ENCODE data around the gene XXYLT1.
A peak's percentile ranks its signal among the peaks of the same experiment; 100 is the strongest.
"Not testable (repeated sequence)": the region's sequence is repeated elsewhere in the genome, so short reads cannot be mapped to it uniquely, and the experiment has no call there.

Gene XXYLT1

DNA sequence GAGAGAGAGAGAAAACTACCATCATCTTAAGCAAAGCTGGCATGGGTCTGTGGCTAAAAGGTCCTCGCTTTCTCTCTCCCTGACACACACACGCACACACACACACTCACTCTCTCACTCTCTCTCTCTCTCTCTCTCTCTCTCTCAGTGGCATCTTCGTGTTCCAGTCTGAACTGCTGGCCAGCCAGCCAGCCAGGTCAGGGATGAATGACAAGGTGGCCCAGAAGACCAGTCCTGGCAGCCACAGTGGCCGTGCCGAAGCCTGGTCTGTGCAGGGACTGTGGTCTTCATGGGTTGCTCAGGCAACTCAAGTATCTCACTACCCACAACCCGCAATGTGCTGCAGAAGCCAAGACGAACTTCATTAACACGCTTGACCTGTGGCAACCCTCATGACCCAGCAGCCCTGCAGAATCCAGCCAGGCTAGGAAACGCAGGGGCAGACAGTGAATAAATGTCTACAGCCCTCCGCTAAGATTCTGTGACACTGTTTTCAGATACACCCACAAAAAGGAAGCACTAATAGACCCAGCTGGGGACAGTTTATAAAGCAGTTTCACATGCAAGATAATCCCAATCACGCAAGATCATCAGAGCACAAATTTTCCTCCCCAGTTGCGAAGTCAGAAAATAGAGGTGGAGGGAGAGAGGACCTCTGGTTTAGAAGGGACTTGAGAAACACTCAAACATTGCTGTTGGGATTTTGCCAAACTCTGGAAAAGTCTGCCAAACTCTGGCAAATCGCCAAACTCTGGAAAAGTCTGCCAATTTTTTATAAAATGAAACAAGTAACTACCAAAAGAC lies 66.4 kb downstream of the XXYLT1 start:
- no peak for DNase-seq

DNA sequence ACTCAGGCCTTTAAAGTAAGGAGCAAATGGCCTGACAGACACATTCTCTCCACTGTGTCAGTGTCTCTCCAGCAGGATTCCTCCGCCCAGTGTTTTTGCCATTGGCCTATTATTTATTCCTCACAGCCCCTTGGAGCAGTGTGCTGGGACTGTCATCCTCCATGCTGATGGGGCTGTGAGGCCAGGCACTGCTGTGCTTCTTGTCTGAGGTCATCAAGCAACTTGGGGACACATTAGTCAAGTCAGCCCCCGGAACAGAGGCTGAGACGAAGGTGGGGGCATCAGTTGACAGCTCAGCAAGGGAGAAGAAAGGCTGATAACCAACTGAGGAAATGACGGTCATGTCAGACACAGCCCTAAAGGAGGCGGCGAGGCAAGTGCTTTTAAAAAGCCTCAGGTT lies 67.4 kb downstream of the XXYLT1 start:
- no peak for DNase-seq

DNA sequence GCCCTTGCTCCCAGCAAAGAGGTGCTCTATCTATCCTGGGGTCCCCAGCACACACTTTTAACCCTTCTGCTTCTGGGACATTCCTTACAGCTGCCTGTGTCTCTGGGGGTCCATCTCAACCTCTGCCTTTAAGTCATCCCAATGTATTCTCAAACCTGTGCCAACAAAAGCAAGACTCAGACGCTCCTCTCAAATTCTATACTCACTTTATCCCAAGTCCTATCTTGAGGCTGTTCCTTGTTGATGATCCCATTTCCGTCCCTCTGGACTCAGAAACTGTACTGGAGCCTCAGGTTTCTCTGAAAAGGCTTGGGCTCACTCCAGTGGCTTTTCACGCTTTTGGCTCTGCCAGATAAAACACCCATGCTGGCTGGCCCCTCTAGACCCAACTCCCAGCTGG lies 69.7 kb downstream of the XXYLT1 start:
- no peak for DNase-seq

DNA sequence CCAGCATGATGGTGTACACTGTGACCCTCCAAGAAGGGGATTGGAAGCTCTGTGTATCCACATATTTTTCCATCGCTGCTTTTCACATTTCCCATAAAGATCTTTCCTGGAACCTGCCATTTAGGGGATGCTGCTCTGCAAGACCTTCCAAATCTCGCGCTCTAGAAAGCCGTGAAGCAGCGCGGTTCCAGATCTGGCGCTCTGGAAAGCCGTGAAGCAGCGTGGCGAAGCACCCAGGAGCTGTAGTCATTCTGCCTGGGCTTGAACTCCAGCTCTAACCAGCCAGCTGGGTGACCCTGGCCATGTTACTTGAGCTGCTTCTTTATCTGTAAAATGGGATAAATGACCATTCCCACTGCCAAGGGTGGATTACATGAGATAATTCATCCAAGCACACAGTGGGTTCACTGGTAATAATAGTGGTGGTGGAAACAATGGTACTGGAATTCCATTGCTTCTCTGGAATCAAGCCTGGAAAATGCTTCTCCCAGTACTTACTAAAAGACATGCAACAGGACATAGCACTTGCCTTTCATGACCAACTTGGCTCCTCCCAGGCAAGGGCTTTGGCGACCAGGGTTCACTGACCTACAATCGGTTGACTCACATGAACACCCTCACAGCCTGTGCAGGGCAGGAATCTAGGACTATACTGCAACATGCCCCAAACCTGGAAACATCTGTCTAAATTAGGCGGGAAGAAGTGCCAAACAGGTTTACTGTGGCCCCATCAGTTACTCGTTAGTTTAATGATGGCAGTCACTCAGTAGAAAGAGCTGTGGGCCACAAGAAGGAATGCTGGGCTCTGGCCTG lies 70.7 kb downstream of the XXYLT1 start:
- DNase-seq, result no peak

DNA sequence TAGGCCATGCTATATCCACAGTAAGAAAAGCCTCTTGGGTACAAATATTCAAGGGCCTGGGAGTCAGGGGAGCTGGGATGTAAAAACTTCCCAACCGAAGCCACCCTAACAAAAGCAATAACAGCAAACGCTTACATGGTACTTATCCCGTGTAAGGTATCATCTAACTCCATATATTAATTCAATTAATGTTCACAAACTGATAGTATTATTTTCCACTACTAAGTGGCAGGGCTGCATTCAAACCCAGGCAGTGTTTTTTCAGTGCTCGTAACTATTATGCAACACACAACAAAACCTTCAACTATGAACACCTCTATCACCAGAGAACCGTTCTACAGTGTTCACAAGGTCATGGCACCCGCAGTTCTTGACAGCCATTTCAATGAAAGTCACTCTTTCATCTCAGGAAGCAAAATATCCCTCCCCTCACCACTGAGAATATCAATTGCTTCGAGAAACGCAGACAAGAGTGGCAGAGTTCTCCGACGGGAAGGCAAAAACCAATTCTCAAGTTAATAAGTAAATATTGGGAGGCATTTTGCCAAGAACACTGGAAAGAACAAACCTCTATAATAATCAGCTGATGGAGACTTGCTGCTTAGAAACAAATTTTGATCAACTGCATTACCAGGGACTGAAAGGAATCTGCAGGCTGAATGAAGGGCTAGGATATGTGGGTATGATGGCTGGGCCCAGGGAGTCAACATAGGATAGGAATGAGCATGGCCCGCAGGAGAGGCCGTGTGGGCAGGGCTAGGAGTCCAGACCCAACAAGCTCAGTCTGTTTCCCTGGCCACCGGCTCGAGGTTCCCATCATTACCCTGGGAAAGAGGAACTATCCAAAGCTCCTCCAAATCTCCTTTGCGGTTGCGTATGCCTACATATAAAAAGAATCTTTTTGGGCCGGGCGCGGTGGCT lies 72.3 kb downstream of the XXYLT1 start:
- DNase-seq, result no peak

DNA sequence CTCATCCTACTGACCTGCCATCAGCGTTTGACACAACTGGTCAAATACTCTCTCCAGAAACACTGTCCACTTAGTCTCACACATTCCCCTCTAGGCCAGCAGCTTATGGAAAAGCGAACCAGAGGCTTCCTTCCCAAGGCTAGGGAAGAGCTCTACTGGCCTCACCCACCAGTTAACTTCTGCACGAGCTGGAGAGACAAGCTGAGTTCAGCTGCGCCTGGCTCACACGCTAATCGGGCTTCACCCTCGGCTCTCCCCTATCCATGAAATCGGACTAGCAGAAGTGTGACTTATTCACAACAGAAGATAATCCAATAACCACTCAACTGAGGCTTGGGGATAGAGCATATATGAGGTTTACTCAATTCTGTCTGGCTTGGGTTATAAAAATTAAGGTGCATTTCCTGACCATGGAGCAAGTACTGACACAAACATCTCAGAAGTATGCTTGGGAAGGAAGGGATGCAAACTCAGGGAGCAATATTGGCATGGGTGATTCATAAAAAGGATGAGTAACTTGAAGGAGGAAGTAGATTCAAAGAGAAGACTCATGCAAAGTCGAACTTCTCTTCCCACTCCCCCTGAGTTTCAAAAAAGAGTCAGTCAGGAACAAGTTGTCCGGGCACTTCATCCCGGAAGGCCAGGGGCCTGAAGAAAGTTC lies 73.1 kb downstream of the XXYLT1 start:
- no peak for DNase-seq

DNA sequence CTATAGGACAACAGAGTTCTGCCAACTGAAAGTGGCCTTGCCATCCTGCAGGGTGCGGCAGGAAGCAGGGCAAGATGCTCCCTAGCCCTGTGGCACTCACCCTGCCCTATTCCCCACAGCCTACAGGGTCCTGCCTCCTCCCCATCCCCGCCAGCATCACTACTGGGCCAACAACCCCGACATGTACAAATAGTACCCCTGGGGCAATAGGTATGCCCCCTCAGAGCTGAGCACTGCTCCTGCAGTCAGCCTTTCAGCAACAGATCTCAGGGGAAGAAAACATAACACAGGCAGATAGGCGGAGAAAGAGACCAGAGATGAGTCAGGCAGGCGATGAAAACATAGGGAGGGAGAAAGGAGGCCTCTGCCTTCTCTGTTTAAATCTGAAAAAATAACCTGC lies 74.7 kb downstream of the XXYLT1 start:
- DNase-seq, result peak; percentile 48

DNA sequence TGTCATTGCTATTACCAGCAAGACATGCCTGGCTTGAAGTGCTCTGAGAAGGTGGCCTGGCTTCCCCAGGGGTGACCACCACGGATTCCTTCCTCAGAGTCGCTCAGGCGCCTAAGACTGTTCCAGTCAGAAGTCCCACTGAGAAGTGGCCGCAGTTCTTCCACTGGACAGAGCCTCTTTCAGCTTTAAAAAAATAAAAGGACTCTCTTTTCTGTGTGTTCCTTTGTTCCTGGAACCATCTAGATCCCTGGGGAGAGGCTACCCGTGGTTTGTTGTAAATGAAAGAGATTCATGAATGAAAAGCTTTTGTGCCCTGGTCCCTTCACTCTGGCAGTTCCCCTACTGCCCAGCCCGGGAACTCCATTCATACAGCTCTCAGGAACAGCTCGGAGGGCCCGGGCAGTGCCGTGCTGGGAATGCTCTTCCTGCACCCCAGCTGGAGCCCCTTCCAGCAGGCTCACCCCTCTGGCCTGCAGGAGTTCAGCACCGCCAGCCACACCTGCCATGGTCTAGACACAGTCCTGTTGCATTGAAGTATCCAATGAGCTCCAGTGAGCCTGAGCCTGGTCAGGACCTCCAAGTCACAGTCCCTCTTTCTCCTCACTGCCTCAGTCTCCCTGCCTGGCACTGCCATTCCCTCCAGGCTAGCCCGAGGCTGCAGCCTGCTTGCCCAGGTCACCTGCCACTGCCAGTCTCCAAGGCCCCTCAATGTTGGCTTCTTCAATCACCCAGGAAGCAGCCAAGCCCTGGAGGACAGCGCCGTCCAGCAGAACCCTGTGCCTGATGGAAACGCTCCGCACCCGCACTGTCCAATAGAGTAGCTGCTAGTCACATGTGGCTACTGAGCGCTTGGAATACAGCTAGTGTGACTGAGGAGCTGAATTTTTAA lies 75.4 kb downstream of the XXYLT1 start:
- DNase-seq, result no peak

DNA sequence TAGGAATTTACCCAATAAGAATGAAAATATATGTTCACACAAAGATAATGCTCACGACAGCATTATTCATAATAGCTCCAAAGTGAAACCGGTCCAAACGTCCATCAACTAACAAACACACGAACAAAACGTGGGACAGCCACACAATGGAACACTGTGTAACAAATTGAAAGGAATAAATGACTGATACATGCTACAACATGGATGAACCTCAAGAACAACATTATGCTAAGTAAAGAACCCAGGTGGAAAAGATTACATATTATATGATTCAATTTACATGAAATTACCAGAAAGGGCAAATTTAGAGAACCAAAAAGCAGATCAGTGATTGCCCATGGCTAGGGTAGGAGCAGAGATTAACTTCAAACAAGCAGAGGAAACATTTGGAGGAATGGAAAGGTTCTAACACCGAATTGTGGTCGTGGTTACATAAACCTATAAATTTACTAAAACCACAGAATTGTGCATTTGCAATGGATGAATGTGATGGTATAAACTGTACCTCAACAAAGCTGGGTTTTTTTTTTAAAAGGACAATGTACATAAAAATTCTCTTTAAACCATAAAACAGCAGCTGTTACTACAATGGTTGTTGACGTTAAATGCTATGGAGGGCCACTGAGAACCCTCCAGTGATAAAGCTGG lies 76.3 kb downstream of the XXYLT1 start:
- DNase-seq, result no peak

DNA sequence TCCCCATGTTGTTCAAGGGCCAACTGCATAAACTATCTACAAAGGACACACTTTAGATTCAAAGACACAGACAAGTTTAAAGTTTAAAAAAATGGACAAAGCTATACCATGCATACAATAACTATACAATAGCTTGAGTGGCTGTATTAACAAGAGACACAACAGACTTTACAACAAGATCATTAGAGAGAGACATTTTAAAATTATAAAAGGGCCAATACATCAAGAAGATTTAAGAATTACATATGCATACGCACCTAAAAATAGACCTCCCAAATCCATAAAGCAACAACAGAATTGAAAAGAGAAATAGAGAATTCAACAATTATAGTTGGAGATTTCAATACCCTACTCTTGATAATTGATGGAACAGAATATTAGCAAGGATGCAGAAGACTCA lies 79.4 kb downstream of the XXYLT1 start:
- no peak for DNase-seq

DNA sequence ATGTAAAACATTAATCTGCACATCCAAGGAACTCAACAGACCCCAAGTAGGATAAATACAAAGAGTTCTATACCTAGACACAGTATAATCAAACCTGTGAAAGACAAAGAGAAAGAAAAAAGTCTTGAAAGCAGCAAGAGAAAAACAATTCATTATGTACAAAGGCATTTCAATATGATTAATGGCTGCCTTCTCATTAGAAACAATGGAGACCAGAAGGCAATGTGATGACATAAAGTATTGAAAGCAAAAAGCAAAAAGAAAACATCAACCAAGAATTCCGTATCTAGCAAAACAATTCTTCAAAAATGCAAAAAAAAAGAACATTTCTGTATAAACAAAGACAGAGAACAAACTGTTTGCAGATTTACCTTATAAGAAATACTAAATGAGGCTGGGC lies 81.1 kb downstream of the XXYLT1 start:
- no peak for DNase-seq

DNA sequence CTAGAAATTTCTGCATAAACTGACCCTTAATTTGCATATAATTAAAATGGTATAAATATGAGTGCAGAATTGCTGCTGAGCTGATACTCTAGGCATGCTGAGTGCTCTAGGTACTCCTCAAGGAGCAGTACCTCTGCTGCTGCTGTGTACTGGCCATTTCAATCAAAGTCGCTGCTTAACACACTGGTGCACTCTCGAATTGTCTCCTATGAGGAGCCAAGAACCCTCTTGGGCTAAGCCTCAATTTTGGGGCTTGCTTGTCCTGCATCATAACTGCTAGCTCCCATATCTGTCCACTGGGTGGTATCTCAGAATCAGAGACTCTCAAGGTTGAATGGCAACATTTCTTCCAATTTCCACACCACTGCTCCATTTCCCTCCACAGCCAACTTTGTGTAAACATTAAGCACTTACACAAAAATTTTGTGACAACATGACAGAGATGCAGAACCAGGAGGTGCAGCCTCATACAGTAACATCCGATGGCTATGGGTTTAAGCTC lies 82.5 kb downstream of the XXYLT1 start:
- no peak for DNase-seq

DNA sequence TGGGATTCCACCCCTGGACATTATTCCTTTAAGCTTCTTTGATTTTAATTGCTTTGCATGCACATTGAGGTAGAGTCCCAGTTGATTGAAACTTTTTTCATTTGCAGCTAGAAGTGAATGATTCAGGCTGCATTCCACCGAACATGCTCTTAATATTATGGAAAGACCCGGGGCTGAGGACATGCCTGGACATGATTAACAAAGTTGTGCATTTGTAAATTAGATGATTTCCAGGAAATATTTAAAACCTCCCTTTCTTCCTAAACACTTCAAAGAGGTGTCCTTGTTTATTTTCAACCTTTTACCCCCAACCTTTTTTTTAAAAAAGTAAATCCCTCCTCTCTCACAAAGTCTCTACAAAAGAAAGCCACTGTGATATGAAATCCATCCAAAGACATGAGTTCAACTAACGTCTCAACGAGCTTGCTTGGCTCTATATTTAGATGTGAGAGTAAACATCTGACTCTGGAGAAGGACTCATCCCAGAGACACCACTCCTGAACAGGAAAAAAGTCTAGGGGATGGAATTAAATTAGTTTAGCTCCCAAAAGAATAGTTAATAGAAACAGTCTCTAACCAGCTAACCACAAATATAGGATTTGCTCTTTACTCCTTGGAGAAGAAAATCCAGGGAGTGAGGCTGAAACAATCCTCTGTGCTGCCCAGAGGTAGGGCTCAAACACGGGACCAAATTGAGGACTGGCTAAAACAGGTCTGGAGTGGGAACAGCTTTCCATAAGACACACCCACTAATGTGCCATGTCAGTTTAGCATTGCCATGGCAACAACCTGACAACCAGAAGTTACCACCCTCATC lies 83.1 kb downstream of the XXYLT1 start:
- DNase-seq, result no peak

DNA sequence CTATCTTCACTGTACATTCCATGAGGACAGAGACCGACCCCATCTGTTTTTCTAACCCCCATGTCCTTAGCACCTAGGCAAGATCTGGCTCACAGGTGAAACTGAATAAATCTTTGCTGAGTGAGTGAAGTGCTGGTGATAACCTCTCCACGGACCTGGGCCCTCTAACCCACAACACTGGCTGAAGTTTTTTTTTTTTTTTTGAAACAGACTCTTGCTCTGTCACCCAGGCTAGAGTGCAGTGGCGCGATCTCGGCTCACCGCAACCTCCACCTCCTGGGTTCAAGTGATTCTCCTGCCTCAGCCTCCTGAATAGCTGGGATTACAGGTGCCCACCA lies 84.3 kb downstream of the XXYLT1 start:
- not testable (repeated sequence) for DNase-seq

DNA sequence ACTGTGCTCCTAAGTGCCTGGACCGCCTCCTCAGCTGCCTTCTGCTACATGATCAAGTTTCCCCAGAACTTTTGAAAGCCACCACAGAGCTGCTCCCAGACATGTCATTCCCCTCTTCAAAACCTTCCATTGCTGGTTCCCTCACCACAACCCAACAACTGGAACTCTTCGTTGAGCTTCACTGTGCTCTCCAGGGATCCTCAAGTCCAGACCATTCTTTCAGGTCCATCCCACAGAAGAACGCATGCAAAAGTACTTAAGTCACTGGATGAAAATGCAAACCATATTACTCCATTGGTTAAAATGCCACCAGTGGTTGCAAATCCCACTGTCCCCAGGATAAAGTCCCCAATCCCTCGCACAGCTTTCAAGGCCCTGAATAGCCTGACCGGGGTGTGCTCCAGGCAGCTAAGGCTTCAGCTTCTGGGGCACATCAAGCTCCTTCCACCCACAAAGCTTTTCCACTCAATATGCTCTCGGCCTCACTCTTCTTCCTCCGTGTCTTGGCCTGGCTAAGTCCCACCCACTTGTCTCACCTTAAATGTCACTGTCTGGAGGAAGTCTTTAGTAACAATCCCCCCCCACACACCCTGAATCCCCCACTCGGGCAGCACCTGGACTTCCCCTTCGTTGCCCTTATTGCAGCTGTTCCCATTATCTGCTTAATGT lies 84.8 kb downstream of the XXYLT1 start:
- DNase-seq, result no peak

DNA sequence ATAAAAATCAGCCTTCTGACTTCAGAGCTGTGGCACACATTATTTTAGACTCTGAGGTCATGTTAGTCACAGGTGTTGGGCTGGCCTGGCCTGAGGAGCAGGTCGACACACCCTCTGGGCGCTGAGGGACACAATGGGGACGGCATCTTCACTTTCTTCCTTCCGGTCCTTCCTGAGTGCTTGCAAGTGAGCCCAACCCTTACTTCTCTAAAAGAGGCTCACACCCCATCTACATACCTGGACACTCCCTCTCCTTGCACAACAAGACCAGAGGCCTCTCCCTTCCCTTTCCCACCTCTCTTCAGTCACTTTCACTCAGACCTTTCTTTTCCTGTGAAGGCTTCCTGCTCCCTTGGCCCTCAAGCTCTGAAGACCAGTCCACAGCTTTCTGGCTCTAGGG lies 85.4 kb downstream of the XXYLT1 start:
- no peak for DNase-seq

DNA sequence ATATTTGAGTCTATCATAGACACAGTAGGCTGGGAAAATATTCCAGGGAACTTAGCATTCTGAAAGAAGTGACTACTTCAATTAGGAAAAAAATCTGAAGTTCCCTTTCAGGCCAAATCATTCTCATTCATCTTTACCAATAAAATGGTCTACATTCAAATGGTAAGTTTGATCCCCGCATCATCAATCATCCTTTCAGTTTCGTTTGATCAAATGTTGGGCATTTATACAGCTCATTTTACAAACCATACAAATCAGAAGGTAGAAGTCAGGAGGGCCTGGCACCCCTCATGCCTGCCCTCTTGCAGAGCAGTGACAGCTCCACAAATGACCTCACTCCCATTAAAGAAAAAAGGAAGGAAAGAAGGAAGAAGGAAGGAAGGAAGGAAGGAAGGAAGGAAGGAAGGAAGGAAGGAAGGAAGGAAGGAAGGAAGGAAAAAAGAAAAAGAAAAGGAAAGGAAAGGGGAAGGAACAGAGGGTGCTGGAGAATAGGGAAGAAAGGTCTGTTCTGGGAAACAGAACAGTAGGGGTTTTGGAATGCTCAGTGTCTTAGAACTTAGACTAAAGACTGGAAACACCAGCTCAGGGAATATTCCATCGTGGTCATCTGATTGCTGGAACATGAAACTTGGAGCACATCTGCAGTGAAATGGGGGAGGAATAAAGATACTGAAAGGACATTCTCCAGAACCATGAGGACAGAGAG lies 86.1 kb downstream of the XXYLT1 start:
- DNase-seq, result no peak

DNA sequence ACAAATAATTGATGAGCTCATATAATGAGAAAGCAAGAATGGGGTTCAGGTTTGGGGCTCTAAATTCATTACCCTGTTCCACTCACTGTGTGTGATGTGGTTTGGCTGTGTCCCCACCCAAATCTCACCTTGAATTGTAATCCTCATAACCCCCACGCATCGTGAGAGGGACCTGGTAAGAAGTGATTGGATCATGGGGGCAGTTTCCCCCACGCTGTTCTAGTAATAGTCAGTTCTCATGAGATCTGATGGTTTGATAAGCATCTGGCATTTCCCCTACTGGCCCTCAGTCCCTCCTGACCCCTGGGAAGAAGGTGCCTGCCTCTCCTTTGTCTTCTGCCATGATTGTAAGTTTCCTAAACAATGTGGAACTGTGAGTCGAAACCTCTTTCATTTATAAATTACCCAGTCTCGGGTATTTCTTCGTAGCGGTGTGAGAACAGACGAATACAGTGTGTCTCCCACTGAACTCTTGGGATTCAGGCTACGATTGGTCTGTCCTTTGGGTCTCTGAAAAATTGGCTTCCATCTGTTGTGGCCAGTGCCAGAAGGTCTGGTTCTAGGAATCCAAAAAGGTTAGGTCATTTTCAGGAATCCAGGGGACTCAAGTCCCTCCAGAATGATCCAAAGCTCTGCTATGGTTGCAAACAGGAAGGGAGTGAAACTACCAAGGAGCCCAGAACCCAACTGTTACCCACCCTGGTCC lies 87.7 kb downstream of the XXYLT1 start:
- DNase-seq, result no peak
